GM20000 (cell line): ENCODE measurements around the gene IDH3A.

Source experiments
- DNase-seq: peaks from one replicate; pipeline ENCODE4 v3.0.0; 2012; ENCODE audit warnings: low spot score
- TF ChIP-seq, protein P1 (sequence below): IDR thresholded peaks from 2 replicates; pipeline ENCODE4 v1.5.1; 2012; ENCODE audit warnings: mild to moderate bottlenecking, control low read depth; ENCODE audit errors: extremely low read depth, missing control alignments

IDH3A gene

DNA sequence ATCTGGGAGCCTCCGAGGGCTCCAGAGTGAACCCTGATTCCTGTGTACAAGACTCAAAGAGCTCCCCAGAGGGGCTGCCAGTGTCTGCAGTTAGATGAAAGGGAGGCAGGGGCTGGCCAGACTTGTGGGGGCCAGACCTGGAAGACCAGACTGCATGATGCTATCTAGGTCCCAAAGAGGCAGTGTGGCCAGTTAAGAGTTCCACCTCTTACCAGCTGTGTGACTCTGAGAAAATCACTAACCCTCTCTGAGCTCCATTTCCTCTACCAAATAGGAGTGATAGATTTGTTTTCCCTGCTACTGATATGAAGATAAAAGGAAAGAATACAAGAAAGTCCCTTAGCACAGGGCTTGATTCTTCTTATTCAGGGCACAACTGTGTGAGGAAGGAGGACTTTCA is 56.2 kb downstream of the IDH3A start:
- no peak for DNase-seq
- TF ChIP-seq, protein P1, sequence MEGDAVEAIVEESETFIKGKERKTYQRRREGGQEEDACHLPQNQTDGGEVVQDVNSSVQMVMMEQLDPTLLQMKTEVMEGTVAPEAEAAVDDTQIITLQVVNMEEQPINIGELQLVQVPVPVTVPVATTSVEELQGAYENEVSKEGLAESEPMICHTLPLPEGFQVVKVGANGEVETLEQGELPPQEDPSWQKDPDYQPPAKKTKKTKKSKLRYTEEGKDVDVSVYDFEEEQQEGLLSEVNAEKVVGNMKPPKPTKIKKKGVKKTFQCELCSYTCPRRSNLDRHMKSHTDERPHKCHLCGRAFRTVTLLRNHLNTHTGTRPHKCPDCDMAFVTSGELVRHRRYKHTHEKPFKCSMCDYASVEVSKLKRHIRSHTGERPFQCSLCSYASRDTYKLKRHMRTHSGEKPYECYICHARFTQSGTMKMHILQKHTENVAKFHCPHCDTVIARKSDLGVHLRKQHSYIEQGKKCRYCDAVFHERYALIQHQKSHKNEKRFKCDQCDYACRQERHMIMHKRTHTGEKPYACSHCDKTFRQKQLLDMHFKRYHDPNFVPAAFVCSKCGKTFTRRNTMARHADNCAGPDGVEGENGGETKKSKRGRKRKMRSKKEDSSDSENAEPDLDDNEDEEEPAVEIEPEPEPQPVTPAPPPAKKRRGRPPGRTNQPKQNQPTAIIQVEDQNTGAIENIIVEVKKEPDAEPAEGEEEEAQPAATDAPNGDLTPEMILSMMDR: no peak

DNA sequence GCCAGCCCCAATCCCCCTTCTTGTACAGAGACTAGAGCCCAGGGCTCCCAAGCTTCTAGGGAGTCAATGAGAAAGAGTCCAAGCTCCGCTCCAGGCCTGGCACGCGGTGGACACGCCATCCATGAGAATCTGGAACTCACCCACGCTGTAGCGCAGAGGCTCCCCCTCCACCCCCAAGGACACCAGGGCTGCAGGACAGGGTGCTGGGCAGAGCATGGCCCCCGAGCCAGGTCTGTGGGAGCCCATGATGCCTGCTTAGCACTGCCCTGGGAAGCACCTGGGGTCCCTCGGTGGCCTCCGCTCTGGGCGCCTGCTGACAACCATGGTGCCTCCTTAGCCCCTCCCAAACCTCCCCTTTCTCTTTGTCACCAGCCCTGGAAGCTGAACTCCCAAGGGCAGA is 56.7 kb downstream of the IDH3A start:
- DNase-seq: no peak
- TF ChIP-seq, protein P1: no peak

DNA sequence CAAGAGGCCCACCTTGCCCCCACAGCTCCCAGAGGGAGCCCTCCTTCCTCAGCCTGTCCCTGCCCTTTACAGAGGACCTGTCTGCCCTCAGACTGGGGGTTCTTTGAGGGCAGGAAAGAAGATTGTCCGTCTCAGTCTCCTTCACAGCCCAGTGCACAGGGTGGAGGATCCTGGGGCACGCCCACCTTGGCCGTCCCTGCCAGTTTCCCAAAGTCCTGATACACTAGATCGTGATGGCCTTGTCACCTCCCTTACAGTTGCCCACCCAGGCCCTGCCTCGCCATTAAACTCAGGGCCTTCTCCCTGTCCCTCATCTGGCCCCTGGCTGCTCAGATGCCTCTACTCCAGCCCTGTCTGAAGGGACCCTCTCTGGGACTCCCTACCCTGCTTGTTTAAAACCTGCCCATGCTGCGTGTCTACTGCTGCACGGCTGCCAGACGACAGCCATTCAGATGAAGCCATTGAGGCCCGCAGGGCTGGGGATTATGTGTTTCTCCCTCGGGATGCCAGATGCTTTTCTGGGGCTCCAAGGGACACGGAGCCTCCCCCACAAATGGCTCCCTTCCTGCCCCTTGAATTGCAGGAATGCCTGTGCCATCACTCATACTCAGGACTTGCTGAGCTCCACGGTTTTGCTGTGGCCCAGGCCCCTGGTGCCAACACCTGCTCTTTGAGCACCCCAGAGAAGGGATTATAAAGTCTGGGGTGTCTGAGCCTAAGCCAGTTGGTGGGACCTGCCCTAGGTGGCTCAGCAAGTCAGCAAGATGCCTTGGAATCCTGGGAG is 57.4 kb downstream of the IDH3A start:
- TF ChIP-seq, protein P1: no peak
- DNase-seq: no peak

- TF ChIP-seq, protein P1: no peak
- DNase-seq: no peak
Observed at GRCh38 chr15:78207110-78207458, 57.9 kb downstream of the IDH3A start.

DNA sequence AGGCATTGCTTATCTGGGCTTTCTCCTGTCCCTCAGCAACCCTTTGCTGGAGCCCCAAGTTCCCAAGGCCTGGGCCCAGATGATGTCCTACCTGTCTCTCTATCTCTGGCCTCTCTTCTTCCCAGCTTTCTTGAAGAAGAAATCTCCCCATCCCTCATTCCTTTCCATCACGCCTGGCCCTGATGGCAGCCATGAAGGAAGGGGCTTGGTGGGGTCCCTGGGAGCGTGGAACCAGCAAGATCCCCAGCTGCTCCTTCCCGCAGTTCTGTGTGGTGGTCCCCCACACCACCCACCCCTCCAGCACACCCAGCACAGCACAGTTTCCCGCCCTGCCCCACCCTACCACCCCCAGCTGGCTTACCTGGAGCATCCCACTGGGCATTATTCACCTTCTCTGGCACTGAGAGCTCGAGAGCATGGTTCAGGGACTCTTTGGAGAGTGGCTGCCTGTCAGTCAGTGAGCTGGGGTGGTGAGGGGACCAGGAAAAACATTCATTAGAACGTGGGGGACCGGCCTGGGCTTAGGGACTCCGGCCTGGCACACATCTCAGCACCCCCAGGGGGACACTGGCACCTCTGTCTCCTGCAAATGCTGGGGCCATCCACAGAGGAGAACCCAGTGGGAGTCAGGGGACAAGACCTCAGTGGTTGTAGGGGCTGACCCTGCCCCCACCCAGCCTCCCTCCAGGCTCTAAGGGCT is 58.6 kb downstream of the IDH3A start:
- TF ChIP-seq, protein P1: no peak
- DNase-seq: no peak

- no peak for DNase-seq
- TF ChIP-seq, protein P1: no peak
Observed at GRCh38 chr15:78208341-78208844, 59.2 kb downstream of the IDH3A start.
